ENCODE data around the gene NKAIN2. TPM values are rescaled to one million over a fixed set of nuclear protein-coding genes. Genes with fewer than 3 reads are reported as not detected.

The NKAIN2 gene
- total RNA-seq, 1 donor from 2014 or later: not detected

GRCh38 chr6:123802697-123803503, 765 bp upstream of the NKAIN2 start:
- H3K36me3 ChIP-seq (ENCODE audit: control insufficient read depth, insufficient read depth, low read length): no peaks in the 10 kb centered on the region

DNA sequence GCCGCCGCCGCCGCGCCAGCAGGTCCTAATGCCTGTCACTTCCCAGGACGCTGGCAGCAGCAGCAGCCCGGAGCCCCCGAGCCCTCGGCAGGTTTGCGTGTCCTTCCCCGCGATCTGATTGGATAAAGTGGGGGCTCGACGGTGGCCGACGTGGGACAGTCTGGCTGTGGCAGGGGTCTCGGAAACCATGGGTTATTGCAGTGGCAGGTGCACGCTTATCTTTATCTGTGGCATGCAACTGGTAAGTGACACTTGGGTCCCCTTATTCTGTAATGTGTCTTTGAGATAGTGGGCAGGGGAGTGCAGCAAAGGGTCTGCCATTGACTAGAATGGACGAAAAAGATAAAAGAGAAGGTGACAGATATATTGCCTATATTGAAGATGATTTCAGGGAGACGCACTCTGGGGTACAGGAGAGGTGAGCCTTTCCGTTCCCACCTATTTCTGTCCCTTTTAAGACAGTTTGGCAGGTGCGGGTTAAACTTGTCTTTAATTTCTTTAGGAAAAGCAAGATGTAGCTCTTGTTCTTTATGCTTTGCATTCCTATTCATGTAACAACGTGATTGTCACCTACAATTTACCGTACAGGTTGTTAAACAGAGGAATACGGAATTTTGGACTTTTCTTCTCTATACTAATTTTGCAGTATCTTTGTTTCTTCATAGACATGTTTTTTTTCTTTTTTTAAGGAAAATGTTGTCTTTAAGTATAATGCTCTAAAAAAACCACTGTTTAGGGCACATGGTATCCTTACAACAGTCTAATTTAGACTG, 535 bp downstream of the NKAIN2 start:
- peaks cover 6% of the 10 kb centered on the region for H3K27me3 ChIP-seq (ENCODE audit: control insufficient read depth, insufficient read depth, low read length)
- H3K36me3 ChIP-seq (ENCODE audit: control insufficient read depth, insufficient read depth, low read length): no peaks in the 10 kb centered on the region
- peak overlapping the region; percentile 53 for H3K4me3 ChIP-seq (ENCODE audit: low read depth, low read length)
- no peak for TF ChIP-seq CTCF (IDR thresholded peaks at IDR 0.05; ENCODE audit: insufficient read depth, low read length, poor library complexity, severe bottlenecking)
- DNase-seq (ENCODE audit: low read depth): no peak

More at GRCh38 chr6:123802697-123803503, 765 bp upstream of the NKAIN2 start:
- TF ChIP-seq CTCF (IDR thresholded peaks at IDR 0.05; ENCODE audit: insufficient read depth, low read length, poor library complexity, severe bottlenecking): peak; percentile 98
- DNase-seq (ENCODE audit: low read depth): peak; percentile 58
- peak overlapping the region; percentile 53 for H3K4me3 ChIP-seq (ENCODE audit: low read depth, low read length)
- peaks cover 6% of the 10 kb centered on the region for H3K27me3 ChIP-seq (ENCODE audit: control insufficient read depth, insufficient read depth, low read length)

GRCh38 chr6:123804787-123805540, 1.3 kb downstream of the NKAIN2 start:
- DNase-seq (ENCODE audit: low read depth): no peak
- TF ChIP-seq CTCF (IDR thresholded peaks at IDR 0.05; ENCODE audit: insufficient read depth, low read length, poor library complexity, severe bottlenecking): no peak
- Histone ChIP-seq H3K4me3 (ENCODE audit: low read depth, low read length) (no peak overlapping the region), H3K36me3 (ENCODE audit: control insufficient read depth, insufficient read depth, low read length) (no peaks in the 10 kb centered on the region), H3K27me3 (ENCODE audit: control insufficient read depth, insufficient read depth, low read length) (peaks cover 6% of the 10 kb centered on the region)

GRCh38 chr6:123805921-123806320, 2.3 kb downstream of the NKAIN2 start:
- Histone ChIP-seq H3K4me3 (ENCODE audit: low read depth, low read length) (no peak overlapping the region), H3K36me3 (ENCODE audit: control insufficient read depth, insufficient read depth, low read length) (no peaks in the 10 kb centered on the region), H3K27me3 (ENCODE audit: control insufficient read depth, insufficient read depth, low read length) (peaks cover 6% of the 10 kb centered on the region)
- no peak for TF ChIP-seq CTCF (IDR thresholded peaks at IDR 0.05; ENCODE audit: insufficient read depth, low read length, poor library complexity, severe bottlenecking)
- DNase-seq (ENCODE audit: low read depth): no peak

DNA sequence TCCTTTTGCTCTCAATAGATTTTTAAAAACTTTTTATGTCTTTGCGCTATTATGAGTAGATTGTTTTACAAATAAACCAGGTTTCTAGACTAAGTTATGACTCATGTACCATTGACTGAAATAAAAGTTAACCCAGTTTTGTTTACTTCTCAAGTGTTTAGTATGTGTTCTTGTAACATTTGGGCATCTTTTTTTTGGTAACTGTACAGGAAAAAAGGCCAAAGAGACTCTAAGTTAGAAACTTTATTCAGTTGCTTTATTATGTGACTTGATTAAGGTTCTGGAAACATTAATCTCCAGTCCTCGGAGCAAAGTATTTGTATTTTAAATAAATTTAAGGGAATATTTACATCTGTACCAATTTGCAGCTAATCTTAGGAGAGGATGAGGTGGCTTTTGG, 2.9 kb downstream of the NKAIN2 start:
- H3K27me3 ChIP-seq (ENCODE audit: control insufficient read depth, insufficient read depth, low read length): peaks cover 6% of the 10 kb centered on the region
- no peaks in the 10 kb centered on the region for H3K36me3 ChIP-seq (ENCODE audit: control insufficient read depth, insufficient read depth, low read length)
- H3K4me3 ChIP-seq (ENCODE audit: low read depth, low read length): no peak overlapping the region
- no peak for DNase-seq (ENCODE audit: low read depth)
- no peak for TF ChIP-seq CTCF (IDR thresholded peaks at IDR 0.05; ENCODE audit: insufficient read depth, low read length, poor library complexity, severe bottlenecking)

All from kidney epithelial cell (primary cell).